Fibroblast of mammary gland (primary cell): Measurements from ENCODE around the gene GALNT2.

Experiments
- DNase-seq: peaks from one replicate; pipeline ENCODE4 v3.0.0-alpha.2; 2010; ENCODE audit warnings: low read depth
- H3K4me3 ChIP-seq: 2 replicates; pipeline ENCODE4 v1.5.1; 2011; ENCODE audit warnings: low read depth, mild to moderate bottlenecking, low read length, moderate library complexity; ENCODE audit not compliant: control insufficient read depth
- TF ChIP-seq, protein P1 (sequence below): conservative IDR thresholded peaks from 2 replicates; pipeline ENCODE4 v1.5.1; 2011; ENCODE audit warnings: low read depth, low read length, inconsistent platforms; ENCODE audit not compliant: control insufficient read depth, insufficient read depth

GALNT2 gene

DNA sequence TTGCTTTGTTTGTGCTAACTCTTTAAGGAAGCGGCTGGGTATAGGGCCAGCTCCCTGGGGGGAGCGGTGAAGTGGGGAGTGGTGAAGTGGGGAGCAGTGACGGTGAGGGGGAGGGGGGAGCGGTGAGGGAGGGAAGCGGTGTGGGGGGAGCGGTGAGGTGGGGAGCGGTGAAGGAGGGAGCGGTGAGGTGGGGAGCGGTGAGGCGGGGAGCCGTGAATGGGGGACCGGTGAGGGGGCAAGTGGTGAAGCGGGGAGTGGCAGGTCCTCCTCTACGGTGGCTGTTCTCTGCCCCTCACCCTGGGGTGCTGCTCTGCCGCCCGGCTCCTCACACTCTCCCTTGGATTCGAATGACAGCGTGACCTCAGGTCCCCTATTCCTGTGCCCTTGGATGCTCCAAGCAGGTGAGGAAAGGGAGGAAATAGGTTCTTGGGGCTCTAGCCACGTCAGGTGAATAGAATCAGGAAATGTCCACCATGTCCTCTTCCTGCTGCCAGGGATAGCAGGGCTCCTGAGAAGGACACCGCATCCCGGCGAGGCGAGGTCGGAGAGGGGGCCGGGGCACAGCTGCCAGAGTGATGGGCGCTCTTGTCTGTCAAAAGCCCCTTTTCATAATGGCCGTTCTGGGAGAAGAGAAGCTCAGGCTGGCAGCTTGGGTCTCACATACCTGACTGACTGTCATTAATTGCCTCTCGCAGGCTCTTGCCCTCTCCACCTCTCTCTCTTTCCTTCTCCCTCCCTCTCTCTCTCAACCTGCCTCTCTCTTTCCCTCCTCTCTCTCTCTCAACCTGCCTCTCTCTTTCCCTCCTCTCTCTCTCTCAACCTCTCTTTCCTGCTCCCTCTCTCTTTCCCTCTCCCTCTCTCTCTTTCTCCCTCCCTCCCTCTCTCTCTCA lies 224.9 kb downstream of the GALNT2 start:
- no peak overlapping the region for H3K4me3 ChIP-seq
- no peak for DNase-seq
- TF ChIP-seq, protein P1, sequence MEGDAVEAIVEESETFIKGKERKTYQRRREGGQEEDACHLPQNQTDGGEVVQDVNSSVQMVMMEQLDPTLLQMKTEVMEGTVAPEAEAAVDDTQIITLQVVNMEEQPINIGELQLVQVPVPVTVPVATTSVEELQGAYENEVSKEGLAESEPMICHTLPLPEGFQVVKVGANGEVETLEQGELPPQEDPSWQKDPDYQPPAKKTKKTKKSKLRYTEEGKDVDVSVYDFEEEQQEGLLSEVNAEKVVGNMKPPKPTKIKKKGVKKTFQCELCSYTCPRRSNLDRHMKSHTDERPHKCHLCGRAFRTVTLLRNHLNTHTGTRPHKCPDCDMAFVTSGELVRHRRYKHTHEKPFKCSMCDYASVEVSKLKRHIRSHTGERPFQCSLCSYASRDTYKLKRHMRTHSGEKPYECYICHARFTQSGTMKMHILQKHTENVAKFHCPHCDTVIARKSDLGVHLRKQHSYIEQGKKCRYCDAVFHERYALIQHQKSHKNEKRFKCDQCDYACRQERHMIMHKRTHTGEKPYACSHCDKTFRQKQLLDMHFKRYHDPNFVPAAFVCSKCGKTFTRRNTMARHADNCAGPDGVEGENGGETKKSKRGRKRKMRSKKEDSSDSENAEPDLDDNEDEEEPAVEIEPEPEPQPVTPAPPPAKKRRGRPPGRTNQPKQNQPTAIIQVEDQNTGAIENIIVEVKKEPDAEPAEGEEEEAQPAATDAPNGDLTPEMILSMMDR, result no peak

DNA sequence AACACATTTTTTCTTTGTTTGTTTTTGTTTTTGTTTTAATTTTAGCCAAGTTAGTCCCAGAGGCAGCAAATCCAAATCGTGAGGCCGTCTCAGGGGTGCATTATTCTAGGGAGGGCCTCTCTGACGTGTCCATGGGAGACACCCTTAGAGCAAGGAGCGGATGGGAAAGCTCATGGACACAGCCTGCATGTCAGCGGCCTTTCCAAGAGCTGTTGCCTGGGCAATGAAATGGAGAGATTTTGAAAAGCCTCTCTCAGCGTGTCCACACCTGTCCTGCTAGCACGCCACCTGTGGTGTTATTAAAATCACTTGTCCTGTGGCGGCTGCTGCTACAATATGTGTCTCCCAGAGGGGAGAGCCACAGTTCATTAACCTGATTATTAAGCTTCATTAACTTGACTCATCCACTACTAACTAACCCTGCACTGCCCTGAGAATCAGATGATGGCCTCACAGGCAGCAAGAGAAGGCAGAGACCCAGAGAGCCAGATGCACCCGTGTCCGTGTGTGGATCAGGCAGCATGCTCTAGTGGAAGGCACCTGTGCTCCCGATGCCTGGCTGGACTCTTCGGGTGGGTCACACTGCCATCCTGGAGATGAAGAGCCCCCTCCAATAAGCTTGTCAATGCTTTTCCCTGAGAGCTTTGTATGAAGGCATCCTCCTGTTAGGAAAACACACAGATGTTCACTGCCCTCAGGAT lies 225.8 kb downstream of the GALNT2 start:
- H3K4me3 ChIP-seq, result no peak overlapping the region
- TF ChIP-seq, protein P1, result no peak

DNA sequence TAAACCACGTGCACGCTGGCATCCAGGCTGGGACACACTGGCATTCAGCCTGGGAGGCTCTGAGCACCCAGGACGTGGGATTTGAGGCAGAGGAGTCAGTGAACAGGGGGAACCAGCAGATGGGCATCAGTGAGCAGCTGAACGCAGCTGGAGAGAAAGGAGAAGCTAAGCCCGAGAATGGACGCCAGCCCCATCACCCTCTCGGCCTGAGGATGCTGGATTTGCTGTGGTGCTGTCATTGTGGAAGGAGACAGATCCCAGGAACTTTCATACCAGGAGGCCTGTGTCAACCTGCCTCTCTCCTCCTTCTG lies 226.3 kb downstream of the GALNT2 start:
- no peak overlapping the region for H3K4me3 ChIP-seq
- TF ChIP-seq, protein P1, result no peak
- no peak for DNase-seq

More for the DNA sequence above, 225.8 kb downstream of the GALNT2 start:
- no peak for DNase-seq

DNA sequence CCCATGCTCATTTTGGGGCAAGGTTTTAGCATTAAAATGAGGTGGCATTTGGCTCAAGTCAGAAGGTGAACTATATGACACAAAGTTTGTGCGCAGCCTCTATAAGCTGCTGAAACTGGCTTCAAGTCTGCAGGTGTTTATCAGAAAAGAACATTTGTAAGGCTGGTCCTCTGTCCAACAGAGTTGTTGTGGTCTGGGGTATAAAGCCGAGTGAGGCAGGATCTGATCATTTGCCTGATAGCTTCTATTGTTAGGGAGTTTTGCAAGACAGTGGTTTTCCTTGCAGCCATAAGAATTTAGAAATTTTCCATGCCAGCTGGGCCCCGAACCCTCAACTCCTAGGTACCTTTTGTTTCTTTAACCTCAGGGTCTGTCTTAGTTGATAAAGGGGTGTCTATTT lies 228.3 kb downstream of the GALNT2 start:
- no peak for DNase-seq
- no peak overlapping the region for H3K4me3 ChIP-seq
- TF ChIP-seq, protein P1, result no peak

DNA sequence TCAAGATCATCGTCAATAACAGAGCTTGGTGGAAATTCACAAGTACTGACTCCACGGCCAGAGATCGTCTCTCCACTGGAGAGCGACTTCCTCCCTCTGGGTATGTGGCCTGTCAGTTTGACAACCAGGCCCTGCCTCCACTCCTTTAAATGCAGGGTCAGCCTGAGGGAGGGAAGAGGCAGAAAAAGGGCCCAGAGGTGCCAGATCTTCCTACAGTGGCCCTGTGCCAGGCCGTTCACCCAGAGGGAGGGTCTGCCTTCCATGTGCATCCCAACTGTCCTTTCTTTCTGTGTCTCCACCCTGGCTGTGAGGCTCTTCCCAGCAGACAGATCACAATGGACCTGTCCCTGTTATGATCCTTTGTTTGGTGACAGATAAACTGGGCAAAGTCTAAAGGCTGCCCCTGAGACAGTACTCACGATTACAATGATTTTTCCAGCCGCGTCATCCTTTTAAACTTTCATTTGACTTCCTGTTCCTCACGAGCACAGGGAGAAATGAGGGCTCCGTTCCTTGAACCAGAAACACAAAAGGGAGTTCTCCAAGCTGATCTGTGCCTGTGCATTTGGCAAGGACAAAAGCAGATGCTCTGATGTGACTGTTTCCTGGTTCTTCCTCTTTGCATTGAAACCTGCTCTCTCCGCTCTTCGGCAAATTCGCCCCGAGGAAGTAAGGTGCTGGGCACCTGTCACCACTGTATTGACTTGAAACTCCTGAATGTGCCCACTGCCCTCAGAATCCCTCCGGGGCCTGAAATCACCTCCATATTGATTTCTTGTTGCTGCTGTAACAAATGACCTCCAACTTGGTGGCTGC lies 232.4 kb downstream of the GALNT2 start:
- no peak for DNase-seq
- TF ChIP-seq, protein P1, result no peak
- no peak overlapping the region for H3K4me3 ChIP-seq

DNA sequence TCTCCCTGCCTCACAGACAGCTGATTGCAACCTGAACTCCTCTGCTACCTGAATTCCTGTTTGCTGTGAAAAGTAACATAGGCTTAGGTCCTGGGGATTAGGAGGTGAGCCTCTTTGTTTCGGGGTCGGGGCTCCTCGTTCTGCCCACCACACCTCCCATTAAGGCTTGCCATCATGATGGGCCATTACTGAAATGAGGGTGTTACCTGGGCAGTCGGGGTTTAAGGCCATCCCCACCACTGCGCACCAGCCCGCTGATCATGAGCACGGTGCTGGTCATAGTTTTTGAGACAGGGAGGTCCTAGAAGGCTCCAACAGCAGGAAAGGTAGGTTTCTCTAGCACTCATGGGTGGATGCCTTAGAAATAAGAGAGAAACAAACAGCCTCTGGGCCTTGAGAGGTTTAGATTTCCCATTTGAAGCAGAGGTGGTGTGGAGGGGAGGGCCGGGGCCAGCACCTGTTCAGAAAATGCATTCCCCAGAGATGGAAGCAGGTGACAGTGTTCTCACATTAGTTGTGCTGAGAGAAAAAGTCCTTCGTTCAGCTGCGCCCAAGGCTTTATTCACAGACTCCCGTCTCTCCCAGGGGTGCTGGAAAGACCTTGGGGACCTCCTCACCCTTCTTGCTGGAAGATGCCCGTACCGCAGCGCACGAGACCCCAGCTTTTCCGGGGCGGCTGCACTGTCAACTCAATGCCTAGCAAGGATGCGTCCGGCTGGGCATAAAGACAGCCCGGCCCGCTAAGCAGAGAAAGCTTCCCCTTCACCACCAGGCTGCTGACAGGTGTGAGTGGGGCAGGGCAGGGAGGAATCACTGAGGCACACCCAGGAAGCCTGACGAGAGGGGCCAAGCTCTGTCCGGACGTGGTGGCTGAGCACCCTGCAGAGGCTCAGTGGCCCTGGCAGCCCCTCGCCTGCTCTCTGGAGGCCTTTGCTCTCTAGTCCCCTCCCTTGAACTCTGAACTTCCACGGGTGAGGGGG lies 233.6 kb downstream of the GALNT2 start:
- H3K4me3 ChIP-seq, result no peak overlapping the region
- TF ChIP-seq, protein P1, result no peak
- no peak for DNase-seq
